ENCODE data around the gene NAV2. TPM values are rescaled to one million over a fixed set of nuclear protein-coding genes. Genes with fewer than 3 reads are reported as not detected.

Gene NAV2
- total and polyA plus RNA-seq, 2 experiments from 2014 or later = 26.0 to 45.0 TPM

DNA sequence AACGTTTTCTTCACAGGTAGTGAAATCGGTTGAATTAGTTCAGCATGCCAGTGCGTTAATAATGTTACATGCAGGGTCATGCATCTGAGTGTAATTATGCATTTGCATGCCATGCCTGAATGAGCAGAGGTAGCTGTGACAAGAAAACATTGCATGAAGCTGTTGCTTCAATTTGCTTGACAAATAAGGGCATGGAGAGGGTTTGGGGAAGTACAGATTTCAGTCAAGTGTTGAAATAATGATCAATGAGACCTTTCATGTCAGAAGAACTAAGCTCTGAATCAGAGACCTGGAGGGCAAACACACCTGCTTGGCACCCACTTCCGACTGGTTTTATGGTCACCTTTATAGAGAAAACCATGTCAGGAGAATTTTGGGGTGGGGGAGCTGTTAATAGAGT is 226.2 kb downstream of the NAV2 start:
- H3K4me3 ChIP-seq = no peak overlapping the region
- Mint-ChIP-seq H3K36me3 (ENCODE audit: low read depth) (peaks cover 30% of the 10 kb centered on the region), H3K9me3 (no peaks in the 10 kb centered on the region), H3K4me3 (no peak overlapping the region), H3K27ac (no peak overlapping the region), H3K27me3 (ENCODE audit: insufficient read depth, low read depth, poor library complexity) (peaks cover 1% of the 10 kb centered on the region), H3K4me1 (peaks cover 18% of the 10 kb centered on the region)
- 0 out of 2 replicates have a peak, but pooled peaks cover 5% of the 10 kb centered on the region for H3K79me2 ChIP-seq (replicated peaks; ENCODE audit: insufficient read depth)
- H4K20me1 ChIP-seq (replicated peaks; ENCODE audit: insufficient read depth) = no peaks in the 10 kb centered on the region
- ATAC-seq (no peak), DNase-seq (ENCODE audit: low spot score) (no peak)
- no peak overlapping the region for H2AFZ ChIP-seq
- no peaks in the 10 kb centered on the region for H3K9me2 ChIP-seq (ENCODE audit: insufficient read depth)
- 0 out of 2 replicates have a peak, but pooled peaks cover 5% of the 10 kb centered on the region for H3K4me1 ChIP-seq (ENCODE audit: insufficient read depth)
- H3K36me3 ChIP-seq (ENCODE audit: insufficient read depth) = peaks cover 8% of the 10 kb centered on the region; the same call in 1 of the 2 replicates
- no peak overlapping the region for H3K27ac ChIP-seq (ENCODE audit: low read depth)
- H3F3A ChIP-seq (replicated peaks; ENCODE audit: low read depth) = 0 out of 2 replicates have a peak, but pooled peaks cover 3% of the 10 kb centered on the region
- TF ChIP-seq, protein P1, sequence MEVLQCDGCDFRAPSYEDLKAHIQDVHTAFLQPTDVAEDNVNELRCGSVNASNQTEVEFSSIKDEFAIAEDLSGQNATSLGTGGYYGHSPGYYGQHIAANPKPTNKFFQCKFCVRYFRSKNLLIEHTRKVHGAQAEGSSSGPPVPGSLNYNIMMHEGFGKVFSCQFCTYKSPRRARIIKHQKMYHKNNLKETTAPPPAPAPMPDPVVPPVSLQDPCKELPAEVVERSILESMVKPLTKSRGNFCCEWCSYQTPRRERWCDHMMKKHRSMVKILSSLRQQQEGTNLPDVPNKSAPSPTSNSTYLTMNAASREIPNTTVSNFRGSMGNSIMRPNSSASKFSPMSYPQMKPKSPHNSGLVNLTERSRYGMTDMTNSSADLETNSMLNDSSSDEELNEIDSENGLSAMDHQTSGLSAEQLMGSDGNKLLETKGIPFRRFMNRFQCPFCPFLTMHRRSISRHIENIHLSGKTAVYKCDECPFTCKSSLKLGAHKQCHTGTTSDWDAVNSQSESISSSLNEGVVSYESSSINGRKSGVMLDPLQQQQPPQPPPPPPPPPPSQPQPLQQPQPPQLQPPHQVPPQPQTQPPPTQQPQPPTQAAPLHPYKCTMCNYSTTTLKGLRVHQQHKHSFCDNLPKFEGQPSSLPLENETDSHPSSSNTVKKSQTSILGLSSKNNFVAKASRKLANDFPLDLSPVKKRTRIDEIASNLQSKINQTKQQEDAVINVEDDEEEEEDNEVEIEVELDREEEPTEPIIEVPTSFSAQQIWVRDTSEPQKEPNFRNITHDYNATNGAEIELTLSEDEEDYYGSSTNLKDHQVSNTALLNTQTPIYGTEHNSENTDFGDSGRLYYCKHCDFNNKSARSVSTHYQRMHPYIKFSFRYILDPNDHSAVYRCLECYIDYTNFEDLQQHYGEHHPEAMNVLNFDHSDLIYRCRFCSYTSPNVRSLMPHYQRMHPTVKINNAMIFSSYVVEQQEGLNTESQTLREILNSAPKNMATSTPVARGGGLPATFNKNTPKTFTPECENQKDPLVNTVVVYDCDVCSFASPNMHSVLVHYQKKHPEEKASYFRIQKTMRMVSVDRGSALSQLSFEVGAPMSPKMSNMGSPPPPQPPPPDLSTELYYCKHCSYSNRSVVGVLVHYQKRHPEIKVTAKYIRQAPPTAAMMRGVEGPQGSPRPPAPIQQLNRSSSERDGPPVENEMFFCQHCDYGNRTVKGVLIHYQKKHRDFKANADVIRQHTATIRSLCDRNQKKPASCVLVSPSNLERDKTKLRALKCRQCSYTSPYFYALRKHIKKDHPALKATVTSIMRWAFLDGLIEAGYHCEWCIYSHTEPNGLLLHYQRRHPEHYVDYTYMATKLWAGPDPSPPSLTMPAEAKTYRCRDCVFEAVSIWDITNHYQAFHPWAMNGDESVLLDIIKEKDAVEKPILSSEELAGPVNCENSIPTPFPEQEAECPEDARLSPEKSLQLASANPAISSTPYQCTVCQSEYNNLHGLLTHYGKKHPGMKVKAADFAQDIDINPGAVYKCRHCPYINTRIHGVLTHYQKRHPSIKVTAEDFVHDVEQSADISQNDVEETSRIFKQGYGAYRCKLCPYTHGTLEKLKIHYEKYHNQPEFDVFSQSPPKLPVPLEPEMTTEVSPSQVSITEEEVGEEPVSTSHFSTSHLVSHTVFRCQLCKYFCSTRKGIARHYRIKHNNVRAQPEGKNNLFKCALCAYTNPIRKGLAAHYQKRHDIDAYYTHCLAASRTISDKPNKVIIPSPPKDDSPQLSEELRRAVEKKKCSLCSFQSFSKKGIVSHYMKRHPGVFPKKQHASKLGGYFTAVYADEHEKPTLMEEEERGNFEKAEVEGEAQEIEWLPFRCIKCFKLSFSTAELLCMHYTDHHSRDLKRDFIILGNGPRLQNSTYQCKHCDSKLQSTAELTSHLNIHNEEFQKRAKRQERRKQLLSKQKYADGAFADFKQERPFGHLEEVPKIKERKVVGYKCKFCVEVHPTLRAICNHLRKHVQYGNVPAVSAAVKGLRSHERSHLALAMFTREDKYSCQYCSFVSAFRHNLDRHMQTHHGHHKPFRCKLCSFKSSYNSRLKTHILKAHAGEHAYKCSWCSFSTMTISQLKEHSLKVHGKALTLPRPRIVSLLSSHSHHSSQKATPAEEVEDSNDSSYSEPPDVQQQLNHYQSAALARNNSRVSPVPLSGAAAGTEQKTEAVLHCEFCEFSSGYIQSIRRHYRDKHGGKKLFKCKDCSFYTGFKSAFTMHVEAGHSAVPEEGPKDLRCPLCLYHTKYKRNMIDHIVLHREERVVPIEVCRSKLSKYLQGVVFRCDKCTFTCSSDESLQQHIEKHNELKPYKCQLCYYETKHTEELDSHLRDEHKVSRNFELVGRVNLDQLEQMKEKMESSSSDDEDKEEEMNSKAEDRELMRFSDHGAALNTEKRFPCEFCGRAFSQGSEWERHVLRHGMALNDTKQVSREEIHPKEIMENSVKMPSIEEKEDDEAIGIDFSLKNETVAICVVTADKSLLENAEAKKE (CRISPR knock-in tag; IDR thresholded peaks at IDR 0.05) = no peak
- TF ChIP-seq CREB1 (CRISPR knock-in tag; IDR thresholded peaks at IDR 0.05; ENCODE audit: low read depth) = no peak
- no peak for TF ChIP-seq ZNF114 (CRISPR knock-in tag; IDR thresholded peaks at IDR 0.05)
- no peak for TF ChIP-seq POLR2AphosphoS5 (IDR thresholded peaks at IDR 0.05; ENCODE audit: low read depth)
- TF ChIP-seq EZH2phosphoT487 (IDR thresholded peaks at IDR 0.05; ENCODE audit: unreplicated experiment) = no peak
- no peak for TF ChIP-seq ETS1 (IDR thresholded peaks at IDR 0.05)
- no peak for TF ChIP-seq NANOG (IDR thresholded peaks at IDR 0.05; ENCODE audit: borderline replicate concordance)
- no peak for TF ChIP-seq STAT1 (IDR thresholded peaks at IDR 0.05; ENCODE audit: unreplicated experiment)
- H3K27me3 ChIP-seq (ENCODE audit: insufficient read depth) = no peaks in the 10 kb centered on the region
- H3K4me2 ChIP-seq = no peak overlapping the region

All from GM23338 (cell line).